Glutamatergic neuron (in vitro differentiated cells): ENCODE data around the gene CEP63. TPM values are rescaled to one million over a fixed set of nuclear protein-coding genes. Genes with fewer than 3 reads are reported as not detected.

Source experiments
- DNase-seq: peaks from one replicate; pipeline ENCODE4 v3.0.0; 2022
- H3K27ac Mint-ChIP-seq: one replicate; pipeline ENCODE4 v1.8.0; 2020; ENCODE audit warnings: mild to moderate bottlenecking, mixed read lengths, inconsistent platforms; ENCODE audit not compliant: unreplicated experiment
- H3K27me3 Mint-ChIP-seq: one replicate; pipeline ENCODE4 v1.8.0; 2020; ENCODE audit warnings: mild to moderate bottlenecking, moderate library complexity, mixed read lengths, inconsistent platforms; ENCODE audit not compliant: unreplicated experiment
- H3K36me3 Mint-ChIP-seq: one replicate; pipeline ENCODE4 v1.8.0; 2020; ENCODE audit warnings: mild to moderate bottlenecking, mixed read lengths, inconsistent platforms; ENCODE audit not compliant: unreplicated experiment
- H3K4me1 Mint-ChIP-seq: one replicate; pipeline ENCODE4 v1.8.0; 2020; ENCODE audit warnings: mild to moderate bottlenecking, low read depth, mixed read lengths, inconsistent platforms; ENCODE audit not compliant: unreplicated experiment
- H3K4me3 Mint-ChIP-seq: one replicate; pipeline ENCODE4 v1.8.0; 2020; ENCODE audit warnings: mild to moderate bottlenecking, mixed read lengths, inconsistent platforms; ENCODE audit not compliant: unreplicated experiment
- H3K9me3 Mint-ChIP-seq: one replicate; pipeline ENCODE4 v1.8.0; 2020; ENCODE audit warnings: mild to moderate bottlenecking, moderate library complexity, mixed read lengths, inconsistent platforms; ENCODE audit not compliant: unreplicated experiment
- CTCF ChIP-seq: fragments of 200-600 bp; sonication (generic); IDR thresholded peaks from one replicate; pipeline ENCODE4 v1.5.0; 2021; ENCODE audit not compliant: partially characterized antibody, unreplicated experiment
- total RNA-seq: library from RNA; stranded (reverse); fragmentation: NEBNext Ultra II Directional; extraction: Animal tissue kit (Norgen Biotek cat#: 25700); gene quantifications from one replicate; pipeline ENCODE4 v1.2.1, GENCODE V29; 2021; ENCODE audit not compliant: unreplicated experiment

The CEP63 gene
- total RNA-seq, 1 donor from 2014 or later: 37.8 TPM

GRCh38 chr3:134601539-134602439, 115.9 kb downstream of the CEP63 start:
- Mint-ChIP-seq H3K27me3 (peaks cover 8% of the 10 kb centered on the region), H3K4me3 (peak overlapping the region; percentile 71), H3K27ac (peak overlapping the region; percentile 66)

GRCh38 chr3:134602440-134602814, 116.6 kb downstream of the CEP63 start:
- Mint-ChIP-seq H3K27ac (peak overlapping the region; percentile 66), H3K36me3 (no peaks in the 10 kb centered on the region), H3K4me3 (peak overlapping the region; percentile 42), H3K27me3 (peaks cover 8% of the 10 kb centered on the region), H3K9me3 (peaks cover 3% of the 10 kb centered on the region), H3K4me1 (peaks cover 30% of the 10 kb centered on the region)
- no peak for DNase-seq
- peak; percentile 5 for TF ChIP-seq CTCF

More at GRCh38 chr3:134601539-134602439, 115.9 kb downstream of the CEP63 start:
- DNase-seq: peak; percentile 89
- Mint-ChIP-seq H3K9me3 (peaks cover 3% of the 10 kb centered on the region), H3K36me3 (peaks cover under 1% of the 10 kb centered on the region), H3K4me1 (peaks cover 30% of the 10 kb centered on the region)
- TF ChIP-seq CTCF: peak; percentile 13

- H3K27me3 Mint-ChIP-seq: peaks cover 4% of the 10 kb centered on the region
- no peaks in the 10 kb centered on the region for H3K36me3 Mint-ChIP-seq
- H3K4me3 Mint-ChIP-seq: no peak overlapping the region
- peaks cover 4% of the 10 kb centered on the region for H3K9me3 Mint-ChIP-seq
- H3K27ac Mint-ChIP-seq: no peak overlapping the region
- H3K4me1 Mint-ChIP-seq: peaks cover 28% of the 10 kb centered on the region
- no peak for TF ChIP-seq CTCF
- no peak for DNase-seq
Measured at GRCh38 chr3:134603480-134603879, 117.6 kb downstream of the CEP63 start.

- no peak for DNase-seq
- Mint-ChIP-seq H3K27me3 (peaks cover 4% of the 10 kb centered on the region), H3K4me1 (peaks cover 27% of the 10 kb centered on the region), H3K9me3 (peaks cover 4% of the 10 kb centered on the region), H3K4me3 (no peak overlapping the region), H3K27ac (no peak overlapping the region), H3K36me3 (no peaks in the 10 kb centered on the region)
- no peak for TF ChIP-seq CTCF
Measured at GRCh38 chr3:134603956-134604355, 118.1 kb downstream of the CEP63 start.

- peaks cover 3% of the 10 kb centered on the region for H3K36me3 Mint-ChIP-seq
- peaks cover 4% of the 10 kb centered on the region for H3K9me3 Mint-ChIP-seq
- peaks cover 20% of the 10 kb centered on the region for H3K4me1 Mint-ChIP-seq
- no peak overlapping the region for H3K27ac Mint-ChIP-seq
- no peak for TF ChIP-seq CTCF
- no peak overlapping the region for H3K4me3 Mint-ChIP-seq
- no peak for DNase-seq
- H3K27me3 Mint-ChIP-seq: peaks cover 4% of the 10 kb centered on the region
Measured at GRCh38 chr3:134605556-134605955, 119.7 kb downstream of the CEP63 start.
